K562 (cell line): ENCODE measurements around the gene HACE1.

Experiments used
- CTCF ChIP-seq, 3 experiments: IDR thresholded peaks in 2 of 3; conservative IDR thresholded peaks in 1 of 3; 2 replicates each; pipeline ENCODE4 v1.5.1; 2011 to 2012; ENCODE audit warnings: low read length in 3 of 3, mild to moderate bottlenecking in 3 of 3, control low read depth in 2 of 3, improper control_type of control experiment in 1 of 3, inconsistent platforms in 1 of 3, low read depth in 1 of 3, mixed read lengths in 1 of 3, moderate library complexity in 1 of 3; ENCODE audit not compliant: insufficient read depth in 2 of 3
- GTF2F1 ChIP-seq: IDR thresholded peaks from 2 replicates; pipeline ENCODE4 v1.6.1; 2011; ENCODE audit warnings: low read depth, low read length, improper control_type of control experiment
- RBBP5 ChIP-seq: fragments of 200-600 bp; sonication (generic); IDR thresholded peaks from 2 replicates; pipeline ENCODE4 v1.6.1; 2012; ENCODE audit warnings: borderline replicate concordance, mild to moderate bottlenecking, low read length, control low read depth, inconsistent platforms; ENCODE audit not compliant: insufficient read depth, poor library complexity, severe bottlenecking
- SRSF1 ChIP-seq: fragments of 200-400 bp; formaldehyde crosslinking; IDR thresholded peaks from 2 replicates; pipeline ENCODE4 v1.6.1; 2017; ENCODE audit warnings: mild to moderate bottlenecking, low read depth, low read length, moderate library complexity
- ZBTB9 ChIP-seq: fragments of 450-650 bp; formaldehyde crosslinking; IDR thresholded peaks from 2 replicates; pipeline ENCODE4 v1.4.0; 2020; ENCODE audit warnings: mild to moderate bottlenecking, moderate library complexity
- ZNF146 ChIP-seq: IDR thresholded peaks from one replicate; pipeline ENCODE4 v1.6.1; 2018; ENCODE audit warnings: missing compliant biosample characterization; ENCODE audit not compliant: unreplicated experiment
- TF ChIP-seq, protein P1 (sequence below), 2 experiments: IDR thresholded peaks; 2 replicates each; pipeline ENCODE4 v1.6.1; 2012; ENCODE audit warnings: improper control_type of control experiment in 2 of 2, low read depth in 2 of 2, low read length in 2 of 2, borderline replicate concordance in 1 of 2
- TF ChIP-seq, protein P2 (sequence below): conservative IDR thresholded peaks from 2 replicates; pipeline ENCODE4 v1.6.1; 2011; ENCODE audit warnings: low read depth, mild to moderate bottlenecking, low read length; ENCODE audit not compliant: control insufficient read depth

- no peak for TF ChIP-seq SRSF1
- TF ChIP-seq ZNF146 (CRISPR knock-in tag) = no peak
- TF ChIP-seq, protein P1, sequence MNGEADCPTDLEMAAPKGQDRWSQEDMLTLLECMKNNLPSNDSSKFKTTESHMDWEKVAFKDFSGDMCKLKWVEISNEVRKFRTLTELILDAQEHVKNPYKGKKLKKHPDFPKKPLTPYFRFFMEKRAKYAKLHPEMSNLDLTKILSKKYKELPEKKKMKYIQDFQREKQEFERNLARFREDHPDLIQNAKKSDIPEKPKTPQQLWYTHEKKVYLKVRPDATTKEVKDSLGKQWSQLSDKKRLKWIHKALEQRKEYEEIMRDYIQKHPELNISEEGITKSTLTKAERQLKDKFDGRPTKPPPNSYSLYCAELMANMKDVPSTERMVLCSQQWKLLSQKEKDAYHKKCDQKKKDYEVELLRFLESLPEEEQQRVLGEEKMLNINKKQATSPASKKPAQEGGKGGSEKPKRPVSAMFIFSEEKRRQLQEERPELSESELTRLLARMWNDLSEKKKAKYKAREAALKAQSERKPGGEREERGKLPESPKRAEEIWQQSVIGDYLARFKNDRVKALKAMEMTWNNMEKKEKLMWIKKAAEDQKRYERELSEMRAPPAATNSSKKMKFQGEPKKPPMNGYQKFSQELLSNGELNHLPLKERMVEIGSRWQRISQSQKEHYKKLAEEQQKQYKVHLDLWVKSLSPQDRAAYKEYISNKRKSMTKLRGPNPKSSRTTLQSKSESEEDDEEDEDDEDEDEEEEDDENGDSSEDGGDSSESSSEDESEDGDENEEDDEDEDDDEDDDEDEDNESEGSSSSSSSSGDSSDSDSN (IDR thresholded peaks at IDR 0.05; ENCODE audit: borderline replicate concordance in 1 of 2, low read depth in 2 of 2, low read length in 2 of 2) = no peak
- no peak for TF ChIP-seq ZBTB9 (CRISPR knock-in tag)
- TF ChIP-seq RBBP5 = no peak
- TF ChIP-seq, protein P2, sequence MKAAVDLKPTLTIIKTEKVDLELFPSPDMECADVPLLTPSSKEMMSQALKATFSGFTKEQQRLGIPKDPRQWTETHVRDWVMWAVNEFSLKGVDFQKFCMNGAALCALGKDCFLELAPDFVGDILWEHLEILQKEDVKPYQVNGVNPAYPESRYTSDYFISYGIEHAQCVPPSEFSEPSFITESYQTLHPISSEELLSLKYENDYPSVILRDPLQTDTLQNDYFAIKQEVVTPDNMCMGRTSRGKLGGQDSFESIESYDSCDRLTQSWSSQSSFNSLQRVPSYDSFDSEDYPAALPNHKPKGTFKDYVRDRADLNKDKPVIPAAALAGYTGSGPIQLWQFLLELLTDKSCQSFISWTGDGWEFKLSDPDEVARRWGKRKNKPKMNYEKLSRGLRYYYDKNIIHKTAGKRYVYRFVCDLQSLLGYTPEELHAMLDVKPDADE = no peak
- TF ChIP-seq CTCF (IDR thresholded peaks at IDR 0.05 in 2 of 3, conservative IDR thresholded peaks at IDR 0.05 in 1 of 3; ENCODE audit: insufficient read depth in 2 of 3, low read depth in 1 of 3, low read length in 3 of 3) = no peak
- no peak for TF ChIP-seq GTF2F1
These were observed 123.2 kb downstream of the HACE1 start for GRCh38 chr6:104736545-104736944.
